NCI-H82 (cell line): ENCODE measurements around the gene ZGPAT.
"Not testable (repeated sequence)": the region's sequence is repeated elsewhere in the genome, so short reads cannot be mapped to it uniquely, and the experiment has no call there.

Experiments
- DNase-seq: peaks from one replicate; lab custom pipeline; 2025; lab: John Stamatoyannopoulos, UW

ZGPAT gene

DNA sequence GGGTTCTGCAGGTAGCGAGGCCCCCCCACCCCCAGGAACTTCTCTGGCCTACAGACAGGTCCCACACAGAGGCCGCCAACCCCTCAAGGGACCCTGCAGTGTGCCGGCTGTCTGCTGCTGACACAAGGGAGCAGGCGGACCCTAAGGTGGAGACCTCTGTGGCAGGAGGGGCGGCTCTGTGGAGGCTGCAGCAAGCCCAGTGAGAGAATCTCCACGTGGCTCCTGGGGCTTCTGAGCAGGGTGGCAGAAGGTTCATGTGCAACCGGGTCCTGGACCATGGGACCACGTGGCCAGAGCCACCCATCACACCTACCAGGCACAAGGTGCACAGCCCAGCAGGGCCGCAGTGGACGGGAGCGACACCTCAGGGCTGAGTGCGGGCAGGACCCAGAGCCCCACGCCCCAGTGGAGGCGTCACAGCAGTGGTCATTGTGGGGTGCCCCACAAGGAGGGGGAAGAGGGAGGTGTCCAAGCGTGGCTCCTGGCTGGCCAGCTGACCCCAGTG lies 4.3 kb upstream of the ZGPAT start:
- DNase-seq: no peak

DNA sequence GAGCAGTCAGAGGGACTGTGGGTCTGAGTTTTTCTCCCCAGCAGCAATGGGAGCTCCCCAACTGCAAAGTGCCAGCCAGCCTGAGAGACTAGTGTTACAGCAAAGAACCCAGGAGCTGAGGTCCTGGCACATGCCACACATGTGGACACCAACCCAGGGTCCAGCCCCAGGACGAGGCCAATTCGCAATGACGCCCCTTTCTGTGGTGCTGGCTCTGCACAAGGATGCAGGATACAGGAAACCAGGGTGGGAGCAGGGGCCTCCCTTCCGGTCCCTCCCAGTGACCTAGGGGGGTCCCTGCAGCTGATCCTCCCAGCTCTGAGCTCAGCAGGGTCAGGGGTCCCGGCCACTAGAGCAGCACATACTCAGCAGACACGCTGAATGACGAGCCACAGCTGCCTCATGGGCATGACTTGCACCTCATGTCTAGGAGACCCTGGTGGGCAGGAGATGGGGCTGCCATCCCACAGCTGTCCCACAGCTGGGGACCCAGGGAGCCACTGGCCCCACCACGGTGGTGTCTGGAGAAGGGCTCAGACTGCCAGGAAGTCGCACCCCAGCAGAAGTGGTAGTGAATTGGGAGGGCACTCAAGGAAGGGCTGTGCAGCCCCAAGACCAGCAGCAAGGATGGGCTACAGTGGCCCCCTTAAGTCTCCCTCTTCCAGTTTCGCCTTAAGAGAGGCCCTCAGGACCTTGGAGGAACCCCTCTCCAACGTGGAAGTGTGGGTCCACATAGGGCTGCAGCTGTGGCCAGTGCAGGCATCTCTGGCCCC lies 3.7 kb upstream of the ZGPAT start:
- DNase-seq: no peak

DNA sequence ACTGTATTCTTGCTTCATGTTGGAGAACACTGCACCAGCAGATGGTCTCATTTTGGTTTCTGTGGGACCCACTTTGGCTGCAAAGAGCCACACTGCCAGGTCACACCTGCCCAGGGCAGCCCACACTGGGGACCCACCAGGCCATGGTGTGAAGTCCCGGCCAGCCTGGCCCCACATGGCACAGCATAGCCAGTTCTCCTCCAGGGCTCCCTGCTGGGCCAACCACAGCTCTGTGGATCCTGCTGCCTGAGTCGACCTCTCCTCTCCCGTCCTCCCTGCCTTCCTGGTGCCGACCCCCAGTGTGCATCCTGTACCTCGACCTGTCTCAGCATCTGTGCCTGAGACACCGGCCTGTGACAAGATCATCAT lies 3.1 kb upstream of the ZGPAT start:
- DNase-seq: no peak

DNA sequence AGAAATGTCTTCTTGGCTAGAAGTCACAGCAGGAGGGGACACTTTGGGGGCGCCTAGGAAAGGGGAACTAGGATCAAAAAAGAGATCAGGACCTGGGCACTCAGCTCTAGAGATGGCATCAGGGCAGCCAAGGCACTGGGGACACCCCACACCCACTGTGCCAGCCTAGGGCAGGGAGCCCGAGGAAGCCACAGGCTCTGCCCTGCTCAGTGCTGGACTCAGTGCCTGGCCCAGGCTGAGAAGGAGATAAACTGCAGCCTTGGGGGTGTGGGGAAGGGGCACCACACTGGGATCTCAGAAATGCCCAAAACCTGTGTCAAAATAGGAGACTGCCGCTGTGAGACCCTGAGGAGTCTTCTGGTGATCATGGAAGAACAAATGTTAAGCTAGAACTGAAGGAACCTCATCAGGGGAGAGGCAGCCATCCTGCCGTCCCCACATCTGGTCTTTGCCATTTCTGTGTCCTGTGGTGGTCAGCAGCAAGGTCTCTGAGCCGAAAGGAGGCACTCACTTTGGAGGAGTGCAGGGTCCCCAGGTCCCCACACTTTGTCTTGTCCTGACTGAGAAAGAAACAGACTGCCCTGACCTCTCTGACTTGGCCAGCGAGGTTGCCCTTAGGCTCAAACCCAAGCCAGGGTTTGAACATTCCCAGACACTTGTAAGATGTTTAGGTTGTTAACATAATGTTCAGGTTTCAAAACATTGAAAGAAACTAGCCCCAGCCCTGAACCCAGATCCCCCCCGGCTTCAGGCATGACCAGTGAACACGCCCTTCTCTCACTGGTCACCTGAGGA lies 2.4 kb upstream of the ZGPAT start:
- DNase-seq: no peak

DNA sequence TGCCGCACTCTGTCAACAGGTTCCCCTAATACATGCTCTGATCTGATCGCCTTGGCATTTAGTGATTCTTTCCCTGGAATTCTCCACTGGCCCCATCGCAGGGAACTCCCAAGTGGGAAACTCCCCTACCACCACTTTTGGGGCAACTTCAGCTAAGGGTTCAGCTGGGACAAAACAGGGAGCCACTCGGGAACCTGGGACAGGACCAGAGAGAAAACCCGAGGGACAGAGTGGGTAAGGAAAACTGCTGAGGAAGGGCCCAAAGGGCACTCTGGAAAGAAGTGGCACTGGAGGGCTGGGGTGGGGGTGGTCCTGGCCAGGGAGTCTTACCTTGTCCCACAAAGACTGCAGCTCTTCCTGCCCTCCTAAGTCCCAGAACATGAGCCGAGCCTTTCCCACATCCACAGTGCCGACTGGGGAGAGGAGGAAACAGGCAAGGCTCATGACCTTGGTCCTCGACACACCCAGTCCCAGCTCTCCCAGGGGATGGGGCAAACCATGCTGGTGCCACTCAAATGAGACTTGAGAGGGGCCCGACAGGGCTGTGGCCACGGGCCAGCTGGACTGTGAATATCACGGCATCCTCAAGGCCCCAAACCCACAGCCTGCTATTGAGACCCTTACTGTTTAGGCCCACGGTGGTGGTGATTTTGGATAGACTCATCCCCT lies 1.7 kb upstream of the ZGPAT start:
- no peak for DNase-seq

DNA sequence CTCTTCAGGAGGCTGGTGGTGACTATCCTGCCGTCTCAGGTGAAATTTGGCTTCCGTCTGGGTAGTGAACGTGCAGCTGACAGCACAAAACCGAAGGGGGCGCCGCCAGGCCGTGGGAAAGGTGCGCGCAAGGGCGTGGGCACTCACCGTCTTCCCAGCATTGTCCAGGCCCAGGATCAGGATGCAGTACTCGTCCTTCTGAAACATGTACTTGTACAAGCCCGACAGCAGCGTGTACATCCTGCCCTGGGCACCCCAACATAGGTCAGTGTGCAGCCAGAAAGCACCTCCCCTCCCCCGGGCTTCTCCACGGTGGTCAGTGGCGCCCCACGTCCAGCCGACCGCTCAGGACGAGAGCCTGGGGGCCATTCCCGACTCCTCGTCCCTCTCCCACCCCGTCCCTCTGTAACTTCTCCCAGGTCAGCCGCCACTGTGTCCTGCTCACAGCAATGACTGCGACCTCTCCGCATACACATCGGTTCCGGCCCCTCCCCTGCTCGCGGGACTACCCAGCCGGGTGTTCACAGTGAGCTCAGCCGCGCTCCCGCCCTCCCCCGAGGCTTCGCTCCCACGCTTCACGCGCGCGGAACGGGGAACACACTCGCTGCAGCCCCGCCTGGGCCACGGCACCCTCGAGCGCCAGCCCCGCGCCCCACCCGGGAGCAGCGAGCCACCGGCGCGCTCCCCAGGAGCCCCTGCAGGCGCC lies 834 bp upstream of the ZGPAT start:
- DNase-seq: peak; percentile 52

DNA sequence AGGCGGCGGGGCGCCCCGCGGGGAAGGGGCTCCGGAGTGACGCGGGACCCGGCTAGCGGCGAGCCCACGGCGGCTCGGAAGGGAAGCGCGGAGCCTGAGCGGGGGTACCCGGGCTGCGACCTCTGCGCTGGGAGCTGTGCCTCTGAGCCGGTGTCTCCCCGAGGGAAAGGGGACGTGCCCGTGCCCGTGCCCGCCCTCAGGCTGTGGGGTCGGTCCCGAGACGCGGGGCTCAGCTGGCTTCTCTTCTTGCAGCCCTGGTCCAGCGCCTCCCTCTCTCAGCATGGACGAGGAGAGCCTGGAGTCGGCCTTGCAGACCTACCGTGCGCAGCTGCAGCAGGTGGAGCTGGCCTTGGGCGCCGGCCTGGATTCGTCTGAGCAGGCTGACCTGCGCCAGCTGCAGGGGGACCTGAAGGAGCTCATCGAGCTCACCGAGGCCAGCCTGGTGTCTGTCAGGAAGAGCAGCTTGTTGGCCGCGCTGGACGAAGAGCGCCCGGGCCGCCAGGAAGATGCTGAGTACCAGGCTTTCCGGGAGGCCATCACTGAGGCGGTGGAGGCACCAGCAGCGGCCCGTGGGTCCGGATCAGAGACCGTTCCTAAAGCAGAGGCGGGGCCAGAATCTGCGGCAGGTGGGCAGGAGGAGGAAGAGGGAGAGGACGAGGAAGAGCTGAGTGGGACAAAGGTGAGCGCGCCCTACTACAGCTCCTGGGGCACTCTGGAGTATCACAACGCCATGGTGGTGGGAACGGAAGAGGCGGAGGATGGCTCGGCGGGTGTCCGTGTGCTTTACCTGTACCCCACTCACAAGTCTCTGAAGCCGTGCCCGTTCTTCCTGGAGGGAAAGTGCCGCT lies 686 bp downstream of the ZGPAT start:
- DNase-seq: no peak

DNA sequence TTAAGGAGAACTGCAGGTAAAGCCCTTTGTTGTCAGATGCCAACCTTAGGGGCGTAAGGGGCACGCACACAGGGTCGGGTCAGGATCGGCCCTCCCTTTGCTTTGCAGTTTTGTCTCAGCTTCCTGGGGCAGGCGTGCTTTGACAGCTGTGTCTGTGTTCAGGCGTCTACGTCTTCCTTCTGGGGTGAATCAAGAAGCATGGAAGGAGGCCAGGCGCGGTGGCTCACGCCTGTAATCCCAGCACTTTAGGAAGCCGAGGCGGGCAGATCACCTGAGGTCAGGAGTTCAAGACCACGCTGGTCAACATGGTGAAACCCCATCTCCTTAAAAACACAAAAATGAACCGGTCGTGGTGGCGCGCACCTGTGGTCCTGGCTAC lies 1.3 kb downstream of the ZGPAT start:
- DNase-seq: no peak

DNA sequence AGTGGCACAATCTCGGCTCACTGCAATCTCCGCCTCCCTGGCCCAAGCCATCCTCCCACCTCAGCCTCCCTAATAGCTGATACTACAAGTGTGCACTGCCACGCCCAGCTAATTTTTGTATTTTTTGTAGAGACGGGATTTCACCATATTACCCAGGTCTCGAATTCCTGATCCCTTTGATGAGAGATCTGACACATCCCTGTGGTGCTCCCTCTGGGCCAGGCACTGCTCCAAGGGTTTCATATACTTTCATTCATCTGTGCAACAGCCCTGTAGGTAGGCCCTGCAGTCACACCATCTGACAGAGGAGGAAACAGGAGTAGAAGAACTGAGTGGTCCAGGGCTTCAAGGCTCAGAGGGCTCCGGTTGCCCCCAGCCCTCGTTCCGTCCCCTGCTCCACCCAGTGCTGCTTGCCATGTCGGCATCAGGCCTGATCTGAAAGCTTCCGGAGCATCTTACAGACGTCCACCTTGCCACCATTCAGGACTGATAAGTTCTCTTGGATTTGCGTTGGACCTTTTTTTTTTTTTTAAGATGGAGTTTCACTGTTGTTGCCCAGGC lies 3.3 kb downstream of the ZGPAT start:
- no peak for DNase-seq

DNA sequence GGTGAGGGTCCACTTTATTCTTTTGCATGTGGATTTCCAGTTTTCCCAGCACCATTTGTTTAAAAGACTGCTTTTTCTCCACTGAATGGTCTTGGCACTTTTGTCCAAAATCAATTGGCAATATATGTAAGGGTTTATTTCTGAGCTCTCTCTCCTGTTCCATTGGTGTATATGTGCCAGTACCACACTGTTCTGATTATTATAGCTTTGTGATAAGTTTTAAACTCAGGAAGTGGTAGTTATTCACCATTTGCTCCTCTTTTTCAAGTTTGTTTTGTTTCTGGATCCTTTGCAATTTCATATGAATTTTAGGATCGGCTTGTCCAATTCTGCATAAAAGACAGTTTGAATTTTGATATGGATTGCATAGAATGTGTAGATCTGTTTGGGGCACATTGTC lies 4.4 kb downstream of the ZGPAT start:
- DNase-seq: no peak

DNA sequence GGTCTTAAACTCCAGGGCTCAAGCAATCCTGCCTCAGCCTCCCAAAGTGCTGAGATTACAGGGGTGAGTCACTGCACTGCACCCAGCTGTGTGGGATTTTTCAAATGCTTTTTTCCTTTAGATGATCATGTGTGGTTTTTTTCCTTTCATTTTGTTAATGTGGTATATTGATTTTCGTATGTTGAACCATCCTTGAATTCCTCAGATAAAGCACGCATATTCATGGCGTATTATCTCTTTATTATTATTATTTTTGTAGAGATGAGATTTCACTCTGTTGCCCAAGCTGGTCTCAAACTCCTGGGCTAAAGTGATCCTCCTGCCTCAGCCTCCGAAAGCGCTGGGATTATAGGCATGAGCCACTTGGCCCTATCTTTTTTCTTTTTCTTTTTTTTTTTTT lies 7.0 kb downstream of the ZGPAT start:
- DNase-seq: no peak

DNA sequence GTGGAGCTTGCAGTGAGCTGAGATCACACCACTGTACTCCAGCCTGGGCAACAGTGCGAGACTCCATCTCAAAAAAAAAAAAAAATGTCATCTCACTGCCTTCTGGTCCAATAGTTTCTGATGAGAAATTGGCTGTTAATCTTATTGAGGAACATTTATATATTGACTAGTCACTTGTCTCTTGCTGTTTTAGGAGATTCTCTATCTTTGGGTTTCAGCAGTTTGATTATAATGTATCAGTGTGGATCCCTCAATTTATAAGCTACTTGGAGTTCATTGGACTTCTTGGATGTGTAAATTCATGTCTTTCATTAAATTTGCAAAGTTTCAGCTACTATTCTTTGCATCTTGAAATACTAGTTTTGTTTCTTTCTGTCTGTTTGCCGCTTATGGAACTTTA lies 11.2 kb downstream of the ZGPAT start:
- DNase-seq: no peak

DNA sequence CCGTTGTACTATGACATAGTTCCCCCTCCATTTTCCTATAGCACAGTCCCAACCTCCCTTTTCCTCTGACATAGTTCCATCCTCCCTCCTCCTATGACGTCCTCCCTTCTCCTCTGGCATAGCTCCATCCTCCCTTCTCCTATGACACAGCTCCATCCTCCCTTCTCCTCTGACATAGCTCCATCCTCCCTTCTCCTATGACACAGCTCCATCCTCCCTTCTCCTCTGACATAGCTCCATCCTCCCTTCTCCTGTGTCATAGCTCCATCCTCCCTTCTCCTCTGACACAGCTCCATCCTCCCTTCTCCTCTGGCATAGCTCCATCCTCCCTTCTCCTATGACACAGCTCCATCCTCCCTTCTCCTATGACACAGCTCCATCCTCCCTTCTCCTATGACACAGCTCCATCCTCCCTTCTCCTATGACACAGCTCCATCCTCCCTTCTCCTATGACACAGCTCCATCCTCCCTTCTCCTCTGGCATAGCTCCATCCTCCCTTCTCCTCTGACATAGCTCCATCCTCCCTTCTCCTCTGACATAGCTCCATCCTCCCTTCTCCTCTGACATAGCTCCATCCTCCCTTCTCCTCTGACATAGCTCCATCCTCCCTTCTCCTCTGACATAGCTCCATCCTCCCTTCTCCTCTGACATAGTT lies 15.3 kb downstream of the ZGPAT start:
- DNase-seq: not testable (repeated sequence)

DNA sequence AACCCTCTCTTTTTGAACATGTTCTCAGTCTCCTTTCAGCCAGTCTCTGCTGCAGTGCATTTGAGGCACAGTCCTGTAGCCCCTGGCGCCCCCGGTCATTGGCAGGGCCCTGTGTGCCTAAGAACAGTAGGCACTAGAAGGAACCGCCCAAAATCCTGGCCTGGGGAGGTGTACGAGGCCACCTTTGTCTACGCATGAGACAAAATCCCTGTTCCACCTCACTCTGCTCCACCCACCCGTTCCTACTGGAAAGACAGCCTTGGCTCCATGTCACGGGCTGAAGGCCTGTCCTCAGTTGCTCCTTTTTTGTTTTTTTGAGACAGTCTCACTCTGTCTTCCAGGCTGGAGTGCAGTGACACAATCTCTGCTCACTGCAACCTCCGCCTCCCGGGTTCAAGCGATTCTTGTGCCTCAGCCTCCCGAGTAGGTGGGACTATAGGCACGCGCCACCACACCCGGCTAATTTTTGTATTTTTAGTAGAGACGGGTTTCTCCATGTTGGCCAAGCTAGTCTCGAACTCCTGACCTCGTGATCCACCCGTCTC lies 22.4 kb downstream of the ZGPAT start:
- not testable (repeated sequence) for DNase-seq

DNA sequence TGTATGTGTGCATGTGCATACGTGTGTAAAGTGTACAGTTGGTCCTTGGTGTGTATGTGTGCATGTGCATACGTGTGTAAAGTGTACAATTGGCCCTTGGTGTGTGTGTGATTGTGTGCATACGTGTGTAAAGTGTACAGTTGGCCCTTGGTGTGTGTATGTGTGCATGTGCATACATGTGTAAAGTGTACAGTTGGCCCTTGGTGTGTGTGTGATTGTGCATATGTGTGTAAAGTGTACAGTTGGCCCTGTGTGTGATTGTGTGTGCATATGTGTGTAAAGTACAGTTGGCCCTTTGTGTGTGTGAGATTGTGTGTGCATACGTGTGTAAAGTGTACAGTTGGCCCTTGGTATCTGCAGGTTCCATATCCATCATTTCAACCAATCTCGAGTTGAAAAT lies 23.6 kb downstream of the ZGPAT start:
- no peak for DNase-seq

DNA sequence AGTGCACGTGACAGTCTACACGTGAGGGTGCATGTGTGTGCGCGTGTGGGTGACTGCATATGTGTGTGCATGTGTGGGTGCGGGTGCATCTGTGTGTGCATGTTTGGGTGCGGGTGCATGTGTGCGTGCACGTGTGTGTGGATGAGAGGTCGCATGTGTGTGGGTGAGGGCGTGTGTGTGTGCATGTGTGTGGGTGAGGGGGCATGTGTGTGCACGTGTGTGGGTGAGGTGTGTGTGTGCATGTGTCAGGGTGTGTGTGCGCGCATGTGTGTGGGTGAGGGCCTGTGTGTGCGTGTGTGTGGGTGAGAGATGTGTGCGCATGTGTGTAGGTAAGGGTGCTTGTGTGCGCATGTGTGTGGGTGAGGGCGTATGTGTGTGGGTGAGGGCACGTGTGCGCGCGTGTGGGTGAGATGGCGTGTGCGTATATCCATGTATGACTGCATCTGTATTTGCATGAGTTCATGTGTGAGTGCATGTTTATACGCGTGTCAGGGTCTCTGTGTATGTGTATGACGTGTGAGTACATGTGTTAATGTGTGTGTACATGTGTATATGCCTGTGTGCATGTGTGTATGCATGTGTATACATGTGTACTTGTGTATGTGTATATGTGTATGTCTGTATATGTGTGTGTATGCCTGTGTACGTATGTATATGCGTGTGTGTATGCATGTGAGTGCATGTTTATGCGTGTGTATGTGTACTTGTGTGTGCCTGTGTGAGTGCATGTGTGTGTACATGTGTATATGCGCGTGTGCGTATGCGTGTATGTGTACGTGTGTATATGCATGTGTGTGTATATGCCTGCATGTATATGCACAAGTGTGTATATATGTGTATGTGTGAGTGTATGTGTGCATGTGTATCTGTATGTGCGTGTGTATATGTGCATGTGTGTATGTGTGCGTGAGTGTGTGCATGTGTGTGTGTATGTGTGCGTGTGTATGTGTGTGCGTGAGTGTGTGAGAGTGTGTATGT lies 24.6 kb downstream of the ZGPAT start:
- no peak for DNase-seq

DNA sequence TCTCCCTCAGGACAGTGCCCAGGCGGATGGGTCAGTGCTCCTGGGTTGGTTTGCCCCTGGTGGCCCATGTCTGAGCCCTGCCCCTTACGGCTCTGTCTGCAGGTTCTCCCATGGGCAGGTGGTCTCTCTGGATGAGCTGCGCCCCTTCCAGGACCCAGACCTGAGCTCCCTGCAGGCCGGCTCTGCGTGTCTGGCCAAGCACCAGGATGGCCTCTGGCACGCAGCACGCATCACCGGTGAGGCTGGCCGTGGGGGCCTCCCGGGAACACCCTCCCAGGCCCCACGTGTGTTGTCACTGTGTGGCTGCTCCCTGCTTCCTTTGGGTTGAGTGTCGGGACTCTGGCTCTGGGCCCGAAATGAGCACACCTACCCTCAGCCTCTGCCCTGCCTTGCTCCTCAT lies 25.3 kb downstream of the ZGPAT start:
- no peak for DNase-seq

DNA sequence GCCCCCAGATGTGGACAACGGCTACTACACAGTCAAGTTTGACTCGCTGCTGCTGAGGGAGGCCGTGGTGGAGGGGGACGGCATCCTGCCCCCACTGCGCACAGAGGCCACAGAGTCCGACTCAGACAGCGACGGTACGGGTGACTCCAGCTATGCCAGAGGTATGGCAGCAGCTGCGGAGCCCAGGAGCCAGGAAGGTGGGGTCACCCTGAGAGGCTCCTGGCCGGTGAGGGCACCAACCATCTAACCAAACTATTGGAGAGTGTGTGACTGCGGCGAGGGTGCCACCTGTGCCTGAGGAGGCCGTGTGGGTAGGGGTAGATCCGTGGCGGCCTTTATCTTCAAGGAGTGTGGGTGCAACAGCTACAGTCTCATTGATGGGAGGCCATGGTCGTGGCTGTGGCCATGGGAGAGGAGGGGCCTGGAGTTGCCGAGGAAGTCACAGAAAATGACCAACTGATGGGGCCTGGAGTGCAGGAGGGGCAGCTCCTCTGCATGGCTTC lies 25.8 kb downstream of the ZGPAT start:
- DNase-seq: no peak
